Measurements from ENCODE around the gene RALGPS1.

Gene RALGPS1

DNA sequence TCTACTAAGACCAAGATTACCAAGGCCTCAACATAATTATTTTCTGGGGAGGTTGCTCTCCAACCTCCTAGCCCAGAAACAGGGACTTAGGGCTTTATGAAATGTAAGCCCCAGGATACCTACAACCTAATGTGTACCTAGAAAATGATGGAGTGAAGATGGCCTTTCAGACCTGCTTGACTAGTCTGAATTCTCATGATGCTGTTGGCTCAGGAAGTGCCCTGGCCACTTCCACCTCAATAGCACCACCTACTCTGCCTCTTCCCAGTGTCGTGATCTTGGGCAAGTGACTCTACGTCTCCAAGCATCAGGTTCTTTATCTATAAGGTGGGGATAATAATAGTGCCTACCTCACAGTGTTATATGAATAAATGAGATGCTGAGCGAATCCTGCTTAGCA is 292.1 kb downstream of the RALGPS1 start:
- intact Hi-C loops (cut with DNase I): no loop called here
- DNase-seq: no peak

GRCh38 chr9:127207734-127208410 is 293.3 kb downstream of the RALGPS1 start:
- peak in 1 of 42 donors; percentile 1 for DNase-seq
- intact Hi-C loops (cut with DNase I): no loop called here

GRCh38 chr9:127208416-127208815 is 293.8 kb downstream of the RALGPS1 start:
- no peak for DNase-seq
- intact Hi-C loops (cut with DNase I): no loop called here

DNA sequence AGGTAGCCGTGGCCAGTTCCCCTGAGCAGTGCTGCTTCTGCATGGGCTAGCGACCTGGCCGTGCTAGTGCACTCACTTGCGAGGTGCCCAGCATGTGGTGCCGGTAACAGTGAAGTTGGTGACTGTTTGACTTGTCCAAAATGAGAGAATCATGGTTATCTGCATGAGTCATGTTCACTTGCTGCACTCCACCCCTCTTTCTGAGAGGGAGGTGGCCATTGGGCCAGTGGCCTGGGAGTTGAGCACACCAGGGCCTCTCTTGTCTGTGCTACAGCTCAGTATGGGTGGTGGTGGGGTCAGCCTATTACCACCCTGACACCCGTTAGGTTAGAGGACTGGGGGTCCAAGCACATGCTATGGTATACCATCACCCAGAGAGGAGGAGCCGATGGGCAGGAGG is 294.6 kb downstream of the RALGPS1 start:
- no peak for DNase-seq

DNA sequence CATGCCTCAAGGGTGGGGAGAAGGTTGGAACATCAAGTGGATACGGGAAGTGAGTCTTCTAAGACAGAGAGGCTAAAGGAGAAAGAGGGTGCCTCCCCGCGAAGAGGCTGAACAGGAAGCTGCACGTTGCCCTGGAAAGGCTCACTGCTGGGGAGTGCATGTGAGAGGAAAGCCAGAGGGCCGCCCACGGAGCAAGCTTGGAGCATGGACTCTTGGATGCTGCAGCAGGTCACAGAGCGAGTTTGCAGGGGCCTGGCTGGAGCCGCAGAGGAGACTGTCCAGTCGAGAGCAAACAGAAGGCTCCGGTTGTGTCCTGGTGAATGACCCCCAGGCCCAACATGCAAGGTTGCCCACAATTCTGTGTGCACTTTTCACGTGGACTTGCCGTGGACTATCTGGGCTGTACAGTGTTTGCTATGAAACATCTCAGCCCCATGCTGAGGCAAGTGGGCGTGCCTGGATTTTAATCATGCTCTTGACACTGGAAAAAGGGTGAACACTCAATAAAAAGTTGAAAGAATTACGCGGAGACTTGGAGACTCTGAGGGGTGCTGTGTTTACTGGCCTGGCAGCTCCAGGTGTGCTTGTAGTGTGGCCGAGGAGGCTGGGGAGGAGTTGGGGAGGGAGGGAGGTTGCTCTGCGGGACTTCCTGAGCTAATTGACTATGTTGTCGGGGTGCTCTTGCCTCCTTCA is 295.5 kb downstream of the RALGPS1 start:
- intact Hi-C loops (cut with DNase I): no loop called here
- DNase-seq: peak in 1 of 42 donors; percentile 5

More for the DNA sequence above, 294.6 kb downstream of the RALGPS1 start:
- intact Hi-C loops (cut with DNase I): no loop called here

DNA sequence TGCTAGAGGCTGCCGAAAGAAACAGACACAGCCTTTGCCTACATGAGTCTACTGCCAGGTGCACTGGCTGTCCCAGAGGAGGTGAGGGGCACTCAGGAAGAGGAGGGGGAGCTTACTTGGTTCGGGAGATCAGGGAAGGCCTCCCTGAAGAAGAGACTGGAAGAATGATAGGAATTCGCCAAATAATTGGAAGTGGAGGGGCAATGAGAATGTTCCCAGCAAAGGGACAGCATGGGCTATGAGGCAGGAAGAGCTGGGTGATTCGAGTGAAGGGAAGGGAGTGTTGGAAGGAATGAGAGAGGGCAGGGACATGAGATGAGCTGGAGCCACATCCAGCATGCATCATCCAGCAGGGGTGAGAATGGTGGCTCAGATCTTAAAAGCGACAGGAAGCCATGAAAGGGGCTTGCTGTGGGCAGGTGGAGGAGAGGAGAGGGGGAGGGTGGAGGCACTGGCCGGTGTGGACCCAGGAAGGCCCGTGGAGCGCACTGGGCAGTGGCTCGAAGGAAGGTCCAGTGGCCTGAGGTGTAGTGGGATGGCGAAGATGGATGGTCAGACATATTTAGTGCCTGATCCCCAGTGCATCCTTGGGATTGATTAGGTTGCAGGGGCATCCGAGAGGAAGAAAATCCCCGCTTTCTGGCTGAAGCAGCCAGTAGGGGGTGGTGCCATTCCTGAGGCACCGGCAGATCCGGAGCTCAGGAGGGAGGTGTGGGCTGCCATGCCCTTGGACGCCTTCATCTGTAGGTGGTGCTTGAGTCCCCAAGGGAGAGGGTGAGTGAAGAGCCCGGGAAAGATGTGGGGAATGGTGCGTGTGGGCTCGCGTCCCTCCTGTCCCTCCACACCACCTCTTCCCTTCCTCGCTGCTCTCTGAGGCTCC is 296.5 kb downstream of the RALGPS1 start:
- intact Hi-C loops (cut with DNase I): no loop called here
- peak in 3 of 42 donors; percentile 17 to 21 (median 19) for DNase-seq

DNA sequence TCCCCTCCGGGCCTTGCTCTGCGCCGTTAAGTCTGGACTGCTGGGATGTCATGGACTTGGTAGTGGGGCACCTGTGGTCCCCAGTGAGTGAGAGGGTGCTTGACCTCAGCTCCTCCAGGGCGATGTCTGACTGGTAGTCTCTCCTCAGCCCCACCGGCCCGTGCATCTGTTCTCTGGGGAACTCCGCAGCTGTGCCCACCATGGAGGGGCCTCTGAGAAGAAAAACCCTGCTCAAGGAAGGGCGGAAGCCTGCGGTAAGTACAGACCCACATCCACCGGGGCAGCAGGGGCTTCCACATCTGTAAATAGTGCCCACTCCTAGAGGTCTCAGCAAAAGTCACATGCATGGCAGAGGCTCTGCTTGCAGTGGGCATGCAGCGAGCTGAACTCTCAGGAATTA is 297.4 kb downstream of the RALGPS1 start:
- peak in 1 of 42 donors; percentile 17 for DNase-seq
- intact Hi-C loops (cut with DNase I): no loop called here

DNA sequence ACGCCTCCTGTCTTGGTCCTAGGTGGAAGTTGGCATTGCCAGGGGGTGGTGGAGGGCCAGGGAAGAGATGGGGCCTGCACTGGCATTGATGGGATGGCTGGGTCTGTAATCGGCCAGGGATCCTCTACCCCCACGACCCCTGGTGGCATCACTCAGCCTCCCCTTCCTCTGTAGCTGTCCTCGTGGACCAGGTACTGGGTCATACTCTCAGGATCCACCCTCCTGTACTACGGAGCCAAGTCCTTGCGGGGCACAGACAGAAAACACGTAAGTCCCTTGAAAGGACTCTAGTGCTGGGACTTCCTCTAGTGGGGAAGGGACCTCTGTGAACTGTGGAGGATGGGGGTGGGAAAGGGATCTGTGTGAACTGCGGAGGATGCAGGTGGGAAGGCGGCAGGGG is 297.9 kb downstream of the RALGPS1 start:
- peak in 2 of 42 donors; percentile 5 to 20 for DNase-seq
- intact Hi-C loops (cut with DNase I): no loop called here

- intact Hi-C loops (cut with DNase I): no loop called here
Measured at GRCh38 chr9:127213859-127214258, 299.3 kb downstream of the RALGPS1 start.

DNA sequence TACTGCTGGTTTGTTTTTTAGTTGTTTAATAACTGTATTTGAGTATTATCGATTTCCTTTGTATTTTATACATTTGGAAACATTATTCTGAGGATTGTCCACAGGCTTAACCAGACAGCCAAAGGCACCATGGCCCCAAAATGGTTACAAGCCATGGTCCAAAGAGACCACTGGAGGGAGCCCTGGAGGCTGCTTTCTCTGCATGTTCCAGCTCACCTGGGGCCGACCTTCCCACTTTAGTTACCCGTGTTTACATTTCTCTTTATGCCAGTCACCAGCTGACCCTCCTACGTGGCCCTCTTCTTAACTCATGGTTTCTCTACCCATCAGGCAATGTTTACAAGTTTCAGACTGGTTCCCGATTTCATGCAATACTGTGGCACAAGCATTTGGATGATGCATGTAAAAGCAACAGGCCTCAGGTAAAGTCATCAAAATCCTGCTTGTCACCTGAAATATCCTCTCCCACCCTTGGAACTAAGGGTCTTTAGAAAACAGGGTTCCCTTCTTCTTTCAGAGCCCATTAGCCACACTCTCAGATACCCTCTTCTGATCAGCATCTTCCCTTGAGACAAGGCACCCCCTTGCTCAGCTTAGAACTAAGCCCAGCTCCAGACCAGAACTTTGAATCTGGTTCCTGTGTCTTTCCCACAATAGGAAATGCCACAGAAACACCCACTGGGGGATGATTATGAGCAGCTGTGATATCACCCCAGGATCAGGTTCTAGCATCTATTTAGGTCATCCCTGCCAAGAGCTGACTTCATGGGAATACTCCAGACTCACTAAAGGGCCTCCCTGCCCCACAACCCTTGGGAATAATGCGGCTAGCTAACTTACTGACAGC is 300.1 kb downstream of the RALGPS1 start:
- peak; percentile 31 to 85 (median 66) for DNase-seq
- intact Hi-C loops (cut with DNase I): no loop called here

More at GRCh38 chr9:127213859-127214258, 299.3 kb downstream of the RALGPS1 start:
- DNase-seq: peak in 1 of 42 donors; percentile 22

- DNase-seq: peak in 4 of 42 donors; percentile 8 to 21 (median 12)
- intact Hi-C loops (cut with DNase I): no loop called here
Measured at GRCh38 chr9:127215268-127216209, 301.0 kb downstream of the RALGPS1 start.

DNA sequence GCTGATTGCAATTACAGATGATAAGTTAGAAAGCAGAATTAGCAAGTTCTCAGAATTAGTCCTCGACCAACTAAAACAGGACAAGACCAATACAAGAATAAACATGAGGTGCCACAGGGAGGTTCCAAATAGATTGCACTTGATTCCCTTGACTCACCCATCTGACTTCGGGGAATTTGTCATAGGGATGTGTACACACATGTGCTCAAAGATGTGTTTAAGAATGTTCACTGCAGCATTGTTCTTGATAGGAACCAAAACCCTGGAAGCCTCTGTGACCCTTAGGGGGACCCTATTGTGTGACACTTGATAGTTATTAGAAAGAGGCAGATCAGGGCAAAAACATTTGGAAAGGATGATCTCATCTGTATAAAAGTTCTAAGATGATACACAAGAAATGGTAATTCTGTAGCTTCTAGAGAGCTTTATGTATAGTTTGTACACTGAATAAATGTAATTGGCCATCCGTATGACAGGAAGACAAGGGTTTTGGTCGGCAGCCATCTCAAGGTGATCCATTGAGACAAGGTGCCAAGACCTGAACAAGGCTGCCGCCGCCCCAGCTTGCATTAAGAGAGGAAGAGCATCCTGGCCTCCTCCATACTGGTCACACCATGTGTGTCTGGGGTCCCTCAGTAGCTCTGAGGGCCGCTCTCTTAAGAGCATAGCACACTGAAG is 301.8 kb downstream of the RALGPS1 start:
- DNase-seq: peak in 1 of 42 donors; percentile 17
- intact Hi-C loops (cut with DNase I): no loop called here

DNA sequence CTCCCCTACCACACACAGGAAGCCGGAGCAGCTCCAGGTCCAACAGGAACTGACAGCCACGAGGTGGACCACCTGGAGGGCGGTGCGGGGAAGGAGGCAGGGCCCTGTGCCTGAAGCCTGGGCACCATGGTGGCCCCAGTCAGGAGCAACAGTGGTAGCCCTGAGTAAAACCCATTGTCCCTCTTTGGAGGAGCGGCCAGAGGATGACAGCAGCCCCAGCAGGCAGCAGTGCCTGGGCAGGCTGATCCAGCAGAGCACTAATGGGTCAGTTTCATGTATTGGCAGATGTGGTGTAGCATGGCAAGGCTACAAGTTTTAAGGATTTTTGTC is 302.3 kb downstream of the RALGPS1 start:
- intact Hi-C loops (cut with DNase I): no loop called here

GRCh38 chr9:127218818-127219217 is 304.2 kb downstream of the RALGPS1 start:
- intact Hi-C loops (cut with DNase I): no loop called here

More for the DNA sequence above, 302.3 kb downstream of the RALGPS1 start:
- peak in 2 of 42 donors; percentile 21 to 56 for DNase-seq

GRCh38 chr9:127219520-127219919 is 304.9 kb downstream of the RALGPS1 start:
- intact Hi-C loops (cut with DNase I): no loop called here
- peak in 1 of 42 donors; percentile 27 for DNase-seq

More at GRCh38 chr9:127218818-127219217, 304.2 kb downstream of the RALGPS1 start:
- DNase-seq: peak in 2 of 42 donors; percentile 23 to 24

- peak in 1 of 42 donors; percentile 10 for DNase-seq
- intact Hi-C loops (cut with DNase I): no loop called here
Measured at GRCh38 chr9:127221695-127222094, 307.1 kb downstream of the RALGPS1 start.
